ENCODE results near the gene HPDL.

HPDL gene

GRCh38 chr1:45354838-45355237, 28.1 kb downstream of the HPDL start:
- DNase-seq: no peak

- DNase-seq: no peak
Measured at GRCh38 chr1:45355683-45356082, 29.0 kb downstream of the HPDL start.

GRCh38 chr1:45356186-45356585, 29.5 kb downstream of the HPDL start:
- DNase-seq: no peak

GRCh38 chr1:45359882-45360513, 33.3 kb downstream of the HPDL start:
- peak; percentile 43 for DNase-seq

GRCh38 chr1:45360981-45361380, 34.3 kb downstream of the HPDL start:
- peak; percentile 46 for DNase-seq

GRCh38 chr1:45364294-45364693, 37.6 kb downstream of the HPDL start:
- DNase-seq: no peak

- DNase-seq: no peak
Measured at GRCh38 chr1:45365051-45365450, 38.4 kb downstream of the HPDL start.

GRCh38 chr1:45370575-45370974, 43.9 kb downstream of the HPDL start:
- DNase-seq: no peak

GRCh38 chr1:45373573-45373972, 46.9 kb downstream of the HPDL start:
- DNase-seq: no peak

GRCh38 chr1:45375104-45376090, 48.7 kb downstream of the HPDL start:
- no peak for DNase-seq

- DNase-seq: no peak
Measured at GRCh38 chr1:45378184-45378583, 51.5 kb downstream of the HPDL start.
